Panc1 (cell line): ENCODE measurements around the gene HKDC1.

Source experiments
- POLR2AphosphoS5 ChIP-seq: IDR thresholded peaks from 2 replicates; pipeline ENCODE4 v1.6.1; 2012; ENCODE audit warnings: mild to moderate bottlenecking, low read depth, low read length, moderate library complexity
- SIN3A ChIP-seq: IDR thresholded peaks from 2 replicates; pipeline ENCODE4 v1.6.1; 2012; ENCODE audit warnings: low read depth, mild to moderate bottlenecking, low read length, moderate library complexity, borderline replicate concordance; ENCODE audit not compliant: insufficient read depth
- TCF7L2 ChIP-seq: IDR thresholded peaks from 2 replicates; pipeline ENCODE4 v1.6.1; 2011; ENCODE audit warnings: mild to moderate bottlenecking, low read depth, low read length, inconsistent platforms
- TF ChIP-seq, protein P1 (sequence below): fragments of 450-650 bp; IDR thresholded peaks from 2 replicates; pipeline ENCODE4 v1.5.1; 2017; ENCODE audit warnings: mild to moderate bottlenecking
- TF ChIP-seq, protein P2 (sequence below), 2 experiments: IDR thresholded peaks; 2 replicates each; pipeline ENCODE4 v1.6.1; 2011 to 2012; ENCODE audit warnings: low read depth in 2 of 2, control low read depth in 1 of 2, low read length in 1 of 2, mild to moderate bottlenecking in 1 of 2, moderate library complexity in 1 of 2; ENCODE audit not compliant: insufficient read depth in 1 of 2

DNA sequence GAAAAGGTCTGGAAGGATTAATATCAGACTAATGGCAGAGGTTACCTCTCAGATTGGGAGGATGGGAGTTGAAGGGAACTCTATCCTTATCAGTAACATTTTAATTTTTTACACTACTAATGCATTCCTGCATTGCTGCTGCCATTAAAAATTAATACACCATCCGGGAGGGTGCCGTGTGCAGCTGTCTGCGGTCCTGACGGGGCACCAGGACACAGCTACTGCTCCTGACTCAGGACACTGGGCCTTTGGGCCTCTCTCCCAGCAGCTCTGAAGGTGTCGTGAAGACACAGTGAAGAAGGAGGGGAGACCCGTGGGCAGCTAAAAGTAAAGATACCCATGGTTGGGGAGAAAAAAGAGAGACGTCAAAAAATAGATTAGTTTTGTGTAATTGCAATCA, 34.7 kb downstream of the HKDC1 start:
- TF ChIP-seq POLR2AphosphoS5 (no peak), TCF7L2 (no peak), SIN3A (no peak)
- TF ChIP-seq, protein P1, sequence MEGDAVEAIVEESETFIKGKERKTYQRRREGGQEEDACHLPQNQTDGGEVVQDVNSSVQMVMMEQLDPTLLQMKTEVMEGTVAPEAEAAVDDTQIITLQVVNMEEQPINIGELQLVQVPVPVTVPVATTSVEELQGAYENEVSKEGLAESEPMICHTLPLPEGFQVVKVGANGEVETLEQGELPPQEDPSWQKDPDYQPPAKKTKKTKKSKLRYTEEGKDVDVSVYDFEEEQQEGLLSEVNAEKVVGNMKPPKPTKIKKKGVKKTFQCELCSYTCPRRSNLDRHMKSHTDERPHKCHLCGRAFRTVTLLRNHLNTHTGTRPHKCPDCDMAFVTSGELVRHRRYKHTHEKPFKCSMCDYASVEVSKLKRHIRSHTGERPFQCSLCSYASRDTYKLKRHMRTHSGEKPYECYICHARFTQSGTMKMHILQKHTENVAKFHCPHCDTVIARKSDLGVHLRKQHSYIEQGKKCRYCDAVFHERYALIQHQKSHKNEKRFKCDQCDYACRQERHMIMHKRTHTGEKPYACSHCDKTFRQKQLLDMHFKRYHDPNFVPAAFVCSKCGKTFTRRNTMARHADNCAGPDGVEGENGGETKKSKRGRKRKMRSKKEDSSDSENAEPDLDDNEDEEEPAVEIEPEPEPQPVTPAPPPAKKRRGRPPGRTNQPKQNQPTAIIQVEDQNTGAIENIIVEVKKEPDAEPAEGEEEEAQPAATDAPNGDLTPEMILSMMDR = no peak
- TF ChIP-seq, protein P2, sequence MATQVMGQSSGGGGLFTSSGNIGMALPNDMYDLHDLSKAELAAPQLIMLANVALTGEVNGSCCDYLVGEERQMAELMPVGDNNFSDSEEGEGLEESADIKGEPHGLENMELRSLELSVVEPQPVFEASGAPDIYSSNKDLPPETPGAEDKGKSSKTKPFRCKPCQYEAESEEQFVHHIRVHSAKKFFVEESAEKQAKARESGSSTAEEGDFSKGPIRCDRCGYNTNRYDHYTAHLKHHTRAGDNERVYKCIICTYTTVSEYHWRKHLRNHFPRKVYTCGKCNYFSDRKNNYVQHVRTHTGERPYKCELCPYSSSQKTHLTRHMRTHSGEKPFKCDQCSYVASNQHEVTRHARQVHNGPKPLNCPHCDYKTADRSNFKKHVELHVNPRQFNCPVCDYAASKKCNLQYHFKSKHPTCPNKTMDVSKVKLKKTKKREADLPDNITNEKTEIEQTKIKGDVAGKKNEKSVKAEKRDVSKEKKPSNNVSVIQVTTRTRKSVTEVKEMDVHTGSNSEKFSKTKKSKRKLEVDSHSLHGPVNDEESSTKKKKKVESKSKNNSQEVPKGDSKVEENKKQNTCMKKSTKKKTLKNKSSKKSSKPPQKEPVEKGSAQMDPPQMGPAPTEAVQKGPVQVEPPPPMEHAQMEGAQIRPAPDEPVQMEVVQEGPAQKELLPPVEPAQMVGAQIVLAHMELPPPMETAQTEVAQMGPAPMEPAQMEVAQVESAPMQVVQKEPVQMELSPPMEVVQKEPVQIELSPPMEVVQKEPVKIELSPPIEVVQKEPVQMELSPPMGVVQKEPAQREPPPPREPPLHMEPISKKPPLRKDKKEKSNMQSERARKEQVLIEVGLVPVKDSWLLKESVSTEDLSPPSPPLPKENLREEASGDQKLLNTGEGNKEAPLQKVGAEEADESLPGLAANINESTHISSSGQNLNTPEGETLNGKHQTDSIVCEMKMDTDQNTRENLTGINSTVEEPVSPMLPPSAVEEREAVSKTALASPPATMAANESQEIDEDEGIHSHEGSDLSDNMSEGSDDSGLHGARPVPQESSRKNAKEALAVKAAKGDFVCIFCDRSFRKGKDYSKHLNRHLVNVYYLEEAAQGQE (IDR thresholded peaks at IDR 0.05; ENCODE audit: insufficient read depth in 1 of 2, low read depth in 2 of 2, low read length in 1 of 2) = no peak
